Tibial artery (tissue), 4 donors: ENCODE data around the gene LIMS2.

ENCODE experiments used
- DNase-seq, 2 donors: peaks; one replicate each; pipeline ENCODE4 v3.0.0-alpha.2; 2019
- H3K27ac ChIP-seq, 2 donors: fragments of 200-600 bp; sonication (generic) in 1 of 2; 1 replicate in 1 of 2; 2 replicates in 1 of 2; pipeline ENCODE4 v1.5.1; 2018 to 2019; ENCODE audit warnings: mild to moderate bottlenecking in 1 of 2
- H3K27me3 ChIP-seq, 2 donors: fragments of 200-600 bp; sonication (generic) in 1 of 2; one replicate each; pipeline versions ENCODE4 v1.5.1 to v1.6.0; 2016 to 2019
- H3K36me3 ChIP-seq, 3 donors: fragments of 200-600 bp; sonication (generic) in 2 of 3; one replicate each; pipeline ENCODE4 v1.5.1; 2016 to 2019; ENCODE audit warnings: mild to moderate bottlenecking in 2 of 3
- H3K4me1 ChIP-seq, 4 donors: fragments of 200-600 bp; sonication (generic) in 2 of 4; 1 replicate in 3 of 4; 2 replicates in 1 of 4; pipeline ENCODE4 v1.5.1; 2016 to 2019
- H3K4me3 ChIP-seq, 2 donors: fragments of 200-600 bp; sonication (generic) in 1 of 2; 1 replicate in 1 of 2; 2 replicates in 1 of 2; pipeline ENCODE4 v1.5.1; 2018 to 2019; ENCODE audit warnings: mild to moderate bottlenecking in 2 of 2
- H3K9me3 ChIP-seq, 3 donors: fragments of 200-600 bp; sonication (generic) in 1 of 3; one replicate each; pipeline ENCODE4 v1.5.1; 2016 to 2019
- intact Hi-C: fragments of 100-400 bp; cut with DNase I; formaldehyde crosslinking; loops from one replicate; pipeline ENCODE4 v1.15.0; 2023; ENCODE audit warnings: low total_unique reads
- TF ChIP-seq, protein P1 (sequence below), 2 experiments: fragments of 200-600 bp in 1 of 2; fragments of 450-650 bp in 1 of 2; IDR thresholded peaks; one replicate each; pipeline ENCODE4 v1.5.1; 2017 to 2019; ENCODE audit warnings: antibody characterized with exemption in 2 of 2, mild to moderate bottlenecking in 1 of 2, moderate library complexity in 1 of 2

Gene LIMS2

GRCh38 chr2:127680706-127681287 is 5.5 kb upstream of the LIMS2 start:
- no peaks in the 10 kb centered on the region for H3K9me3 ChIP-seq
- H3K27ac ChIP-seq: peak overlapping the region; percentile 14 to 45
- H3K36me3 ChIP-seq: no peaks in the 10 kb centered on the region
- intact Hi-C loops: no loop called here
- TF ChIP-seq, protein P1, sequence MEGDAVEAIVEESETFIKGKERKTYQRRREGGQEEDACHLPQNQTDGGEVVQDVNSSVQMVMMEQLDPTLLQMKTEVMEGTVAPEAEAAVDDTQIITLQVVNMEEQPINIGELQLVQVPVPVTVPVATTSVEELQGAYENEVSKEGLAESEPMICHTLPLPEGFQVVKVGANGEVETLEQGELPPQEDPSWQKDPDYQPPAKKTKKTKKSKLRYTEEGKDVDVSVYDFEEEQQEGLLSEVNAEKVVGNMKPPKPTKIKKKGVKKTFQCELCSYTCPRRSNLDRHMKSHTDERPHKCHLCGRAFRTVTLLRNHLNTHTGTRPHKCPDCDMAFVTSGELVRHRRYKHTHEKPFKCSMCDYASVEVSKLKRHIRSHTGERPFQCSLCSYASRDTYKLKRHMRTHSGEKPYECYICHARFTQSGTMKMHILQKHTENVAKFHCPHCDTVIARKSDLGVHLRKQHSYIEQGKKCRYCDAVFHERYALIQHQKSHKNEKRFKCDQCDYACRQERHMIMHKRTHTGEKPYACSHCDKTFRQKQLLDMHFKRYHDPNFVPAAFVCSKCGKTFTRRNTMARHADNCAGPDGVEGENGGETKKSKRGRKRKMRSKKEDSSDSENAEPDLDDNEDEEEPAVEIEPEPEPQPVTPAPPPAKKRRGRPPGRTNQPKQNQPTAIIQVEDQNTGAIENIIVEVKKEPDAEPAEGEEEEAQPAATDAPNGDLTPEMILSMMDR (IDR thresholded peaks at IDR 0.05): no peak
- H3K4me1 ChIP-seq: peaks cover 0 to 55% (median 25%) of the 10 kb centered on the region in 4 donors
- H3K27me3 ChIP-seq: no peaks in the 10 kb centered on the region
- no peak for DNase-seq
- peak overlapping the region; percentile 28 to 46 for H3K4me3 ChIP-seq

DNA sequence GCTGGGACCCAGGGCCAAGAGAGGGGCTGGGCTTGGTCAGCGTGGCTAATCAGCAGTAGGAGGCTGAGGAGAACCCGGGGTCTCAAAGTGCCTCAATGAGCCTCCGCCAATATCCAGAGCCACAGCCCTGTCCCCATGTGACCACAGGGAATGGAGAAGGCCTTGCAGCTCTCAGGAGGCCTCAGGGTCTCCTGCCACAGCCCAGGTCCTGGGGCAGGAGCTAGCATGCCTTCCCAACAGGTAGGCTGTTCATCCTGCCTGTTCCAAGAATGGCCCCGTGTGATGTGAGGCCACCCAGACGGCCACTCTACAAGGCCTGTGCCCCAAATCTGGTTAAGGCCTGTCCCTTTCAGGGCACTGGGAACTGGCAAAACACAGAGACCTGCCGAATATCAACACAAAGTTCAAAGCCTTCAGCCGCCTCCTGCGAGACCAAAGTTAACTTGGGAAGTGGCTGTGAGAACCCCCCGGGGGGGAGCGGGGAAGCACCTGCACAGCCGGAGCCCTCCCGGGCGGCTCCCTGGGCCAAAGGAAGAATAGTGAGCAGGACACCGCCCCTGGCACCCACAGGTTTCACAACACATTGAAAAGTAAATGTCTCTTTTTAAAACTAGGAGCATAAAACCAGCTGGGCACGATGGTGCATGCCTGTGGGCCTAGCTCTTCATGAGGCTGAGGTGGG is 4.5 kb upstream of the LIMS2 start:
- H3K4me3 ChIP-seq: no peak overlapping the region
- no peaks in the 10 kb centered on the region for H3K27me3 ChIP-seq
- H3K36me3 ChIP-seq: no peaks in the 10 kb centered on the region
- intact Hi-C loops: loop anchor here (10.0 kb wide), 1 partner anchor 295 kb away; the partner anchor contains the start of gene MAP3K2
- H3K4me1 ChIP-seq: peaks cover 0 to 56% (median 28%) of the 10 kb centered on the region in 4 donors
- H3K9me3 ChIP-seq: no peaks in the 10 kb centered on the region
- no peak for DNase-seq
- no peak overlapping the region for H3K27ac ChIP-seq
- TF ChIP-seq, protein P1 (IDR thresholded peaks at IDR 0.05): no peak

DNA sequence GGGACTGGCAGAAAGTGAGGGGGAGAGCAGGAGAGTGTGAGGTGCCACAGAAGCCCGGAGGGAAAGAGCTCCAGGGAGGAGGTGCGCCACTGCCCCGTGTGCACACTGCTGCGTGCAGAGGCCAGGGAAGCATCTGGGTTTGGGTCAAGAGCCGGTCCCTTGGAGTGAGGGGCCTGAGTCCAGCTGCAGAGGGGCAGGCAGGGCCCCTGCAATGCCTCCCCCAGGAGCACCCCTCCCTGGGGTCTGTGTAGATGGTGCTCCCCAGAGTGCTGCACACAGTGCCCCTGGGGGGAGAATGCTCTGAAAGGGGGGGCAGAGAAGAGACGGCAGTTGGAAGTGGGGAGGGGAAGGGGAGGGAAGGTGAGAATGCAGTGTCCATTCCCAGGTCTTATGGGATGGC is 3.7 kb upstream of the LIMS2 start:
- DNase-seq: no peak
- intact Hi-C loops: loop anchor here (10.0 kb wide), 1 partner anchor 294 kb away; the partner anchor contains the start of gene MAP3K2

DNA sequence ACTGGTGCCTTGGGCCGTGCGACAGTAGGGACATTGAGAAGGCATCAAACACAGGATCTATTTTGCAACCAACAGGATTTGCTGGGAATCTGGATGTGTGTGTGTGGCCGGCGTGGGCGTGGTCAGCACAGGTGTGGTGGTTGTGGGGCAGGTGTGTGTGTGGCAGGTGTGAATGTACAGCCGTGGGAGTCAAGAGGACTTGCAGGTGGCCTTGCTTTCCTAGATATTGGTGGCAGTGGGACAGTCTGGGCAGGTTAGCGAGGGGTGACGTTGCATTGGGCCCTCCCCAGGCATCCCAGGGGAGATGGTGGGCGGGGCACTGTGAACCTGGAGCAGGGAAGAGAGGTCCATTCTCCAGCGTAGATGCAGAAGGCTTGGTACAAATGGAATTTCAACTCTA is 3.2 kb upstream of the LIMS2 start:
- peaks cover 0 to 53% (median 34%) of the 10 kb centered on the region in 4 donors for H3K4me1 ChIP-seq
- H3K9me3 ChIP-seq: no peaks in the 10 kb centered on the region

More for the DNA sequence above, 3.7 kb upstream of the LIMS2 start:
- Histone ChIP-seq H3K4me3 (no peak overlapping the region), H3K9me3 (no peaks in the 10 kb centered on the region), H3K27me3 (no peaks in the 10 kb centered on the region), H3K36me3 (no peaks in the 10 kb centered on the region), H3K27ac (no peak overlapping the region), H3K4me1 (peaks cover 0 to 55% (median 31%) of the 10 kb centered on the region in 4 donors)
- TF ChIP-seq, protein P1 (IDR thresholded peaks at IDR 0.05): no peak

GRCh38 chr2:127676906-127677305 is 1.6 kb upstream of the LIMS2 start:
- H3K9me3 ChIP-seq: no peaks in the 10 kb centered on the region
- intact Hi-C loops: loop anchor here (10.0 kb wide), 1 partner anchor 292 kb away; the partner anchor contains the start of gene MAP3K2
- peak; percentile 40 to 90 for DNase-seq
- TF ChIP-seq, protein P1 (IDR thresholded peaks at IDR 0.05): no peak
- H3K36me3 ChIP-seq: no peaks in the 10 kb centered on the region
- no peaks in the 10 kb centered on the region for H3K27me3 ChIP-seq
- H3K4me1 ChIP-seq: peaks cover 0 to 53% (median 42%) of the 10 kb centered on the region in 4 donors
- peak overlapping the region; percentile 42 to 95 for H3K27ac ChIP-seq
- no peak overlapping the region for H3K4me3 ChIP-seq

More for the DNA sequence above, 3.2 kb upstream of the LIMS2 start:
- no peak overlapping the region for H3K4me3 ChIP-seq
- intact Hi-C loops: loop anchor here (10.0 kb wide), 1 partner anchor 294 kb away; the partner anchor contains the start of gene MAP3K2
- no peak overlapping the region for H3K27ac ChIP-seq
- DNase-seq: peak in 1 of 2 donors; percentile 17
- TF ChIP-seq, protein P1 (IDR thresholded peaks at IDR 0.05): no peak
- no peaks in the 10 kb centered on the region for H3K36me3 ChIP-seq
- no peaks in the 10 kb centered on the region for H3K27me3 ChIP-seq
